Erythroblast (primary cell): ENCODE measurements around the gene BAIAP2.

Source experiments
- DNase-seq, 2 experiments: peaks; one replicate each; lab custom pipeline; 2025; lab: John Stamatoyannopoulos, UW
- GATA1 ChIP-seq: IDR thresholded peaks from 2 replicates; pipeline ENCODE4 v1.6.1; 2011; ENCODE audit warnings: low read depth, mild to moderate bottlenecking, control low read depth, low read length, moderate library complexity
- POLR2A ChIP-seq: IDR thresholded peaks from 2 replicates; pipeline ENCODE4 v1.6.1; 2011; ENCODE audit warnings: mild to moderate bottlenecking, low read length

The BAIAP2 gene

DNA sequence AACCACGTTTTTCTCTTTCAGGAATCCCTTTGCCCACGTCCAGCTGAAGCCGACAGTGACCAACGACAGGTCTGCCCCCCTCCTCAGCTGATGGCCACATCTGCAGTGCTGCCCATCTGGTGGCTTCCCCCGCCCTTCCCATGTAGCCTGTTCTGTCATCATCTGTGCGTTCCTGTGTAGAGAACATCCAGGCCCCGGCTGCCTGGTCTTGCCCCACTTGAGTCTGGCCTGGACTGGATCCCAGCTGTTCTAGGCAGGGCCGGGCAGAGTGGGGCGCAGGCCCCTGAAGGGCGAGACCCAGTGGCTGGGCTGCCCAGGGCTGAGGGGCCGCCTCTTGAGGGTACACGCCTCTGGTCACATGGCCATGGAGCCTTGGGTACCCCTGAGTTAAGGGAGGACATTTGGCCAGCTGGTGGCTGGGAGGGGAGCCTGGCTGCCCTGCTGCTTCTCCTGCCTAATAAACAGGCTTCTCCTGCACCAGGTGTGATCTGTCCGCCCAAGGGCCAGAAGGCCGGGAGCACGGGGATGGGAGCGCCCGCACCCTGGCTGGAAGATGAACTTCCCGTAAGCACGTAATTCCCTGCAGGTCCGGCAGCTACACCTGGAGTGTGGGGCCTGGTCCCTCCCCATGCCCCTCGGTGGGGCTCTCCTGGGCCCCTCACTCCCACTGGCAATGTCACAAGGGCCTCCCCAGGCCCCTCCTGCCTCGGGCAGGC lies 81.0 kb downstream of the BAIAP2 start:
- DNase-seq, result no peak
- TF ChIP-seq POLR2A, result no peak
- no peak for TF ChIP-seq GATA1

DNA sequence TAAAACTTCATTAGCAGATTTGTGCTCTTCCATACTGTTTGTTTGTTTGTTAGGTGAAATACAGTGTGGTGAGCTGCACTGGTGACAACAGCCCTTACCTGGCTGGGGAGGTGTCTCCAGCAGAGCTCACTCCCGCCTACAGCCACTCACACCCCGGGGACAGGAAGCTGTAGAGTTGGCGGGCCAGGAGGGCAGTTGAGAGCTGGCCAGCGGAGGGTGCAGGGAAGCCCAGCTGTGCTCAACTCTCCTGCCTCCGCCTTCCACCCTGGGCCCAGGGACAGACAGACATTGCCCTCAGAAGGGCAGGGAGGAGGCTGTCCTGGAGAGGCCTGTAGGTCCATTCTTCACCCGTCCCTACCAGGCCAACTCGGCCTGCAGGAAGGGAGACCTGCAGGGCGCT lies 81.8 kb downstream of the BAIAP2 start:
- no peak for TF ChIP-seq GATA1
- no peak for TF ChIP-seq POLR2A
- DNase-seq, result no peak

DNA sequence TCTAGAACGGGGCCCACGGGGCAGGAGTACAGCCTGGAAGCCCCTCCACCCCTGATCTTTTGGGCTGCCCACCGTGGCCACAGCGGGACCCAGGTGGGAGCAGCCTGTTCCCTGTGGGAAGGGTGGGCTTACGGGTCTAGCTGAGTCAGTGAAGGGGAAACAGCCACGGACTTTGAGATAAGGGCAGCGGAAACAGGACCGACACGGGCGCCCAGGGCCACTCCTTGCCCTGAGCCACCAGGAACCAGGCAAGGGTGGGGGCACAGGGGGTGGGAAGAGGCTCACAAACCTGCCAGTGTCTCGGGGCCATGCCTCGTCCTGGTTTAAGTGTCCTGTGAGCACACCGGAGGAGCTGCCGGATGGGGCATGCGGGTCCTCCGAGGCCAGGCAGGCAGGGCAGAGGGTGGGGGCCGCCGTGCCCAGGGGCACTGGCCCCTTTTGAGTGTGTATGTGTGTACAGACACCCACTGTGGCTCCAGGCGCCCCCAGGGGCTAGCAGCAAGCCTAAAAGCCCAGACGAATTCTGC lies 82.8 kb downstream of the BAIAP2 start:
- TF ChIP-seq POLR2A (no peak), GATA1 (no peak)
- no peak for DNase-seq

DNA sequence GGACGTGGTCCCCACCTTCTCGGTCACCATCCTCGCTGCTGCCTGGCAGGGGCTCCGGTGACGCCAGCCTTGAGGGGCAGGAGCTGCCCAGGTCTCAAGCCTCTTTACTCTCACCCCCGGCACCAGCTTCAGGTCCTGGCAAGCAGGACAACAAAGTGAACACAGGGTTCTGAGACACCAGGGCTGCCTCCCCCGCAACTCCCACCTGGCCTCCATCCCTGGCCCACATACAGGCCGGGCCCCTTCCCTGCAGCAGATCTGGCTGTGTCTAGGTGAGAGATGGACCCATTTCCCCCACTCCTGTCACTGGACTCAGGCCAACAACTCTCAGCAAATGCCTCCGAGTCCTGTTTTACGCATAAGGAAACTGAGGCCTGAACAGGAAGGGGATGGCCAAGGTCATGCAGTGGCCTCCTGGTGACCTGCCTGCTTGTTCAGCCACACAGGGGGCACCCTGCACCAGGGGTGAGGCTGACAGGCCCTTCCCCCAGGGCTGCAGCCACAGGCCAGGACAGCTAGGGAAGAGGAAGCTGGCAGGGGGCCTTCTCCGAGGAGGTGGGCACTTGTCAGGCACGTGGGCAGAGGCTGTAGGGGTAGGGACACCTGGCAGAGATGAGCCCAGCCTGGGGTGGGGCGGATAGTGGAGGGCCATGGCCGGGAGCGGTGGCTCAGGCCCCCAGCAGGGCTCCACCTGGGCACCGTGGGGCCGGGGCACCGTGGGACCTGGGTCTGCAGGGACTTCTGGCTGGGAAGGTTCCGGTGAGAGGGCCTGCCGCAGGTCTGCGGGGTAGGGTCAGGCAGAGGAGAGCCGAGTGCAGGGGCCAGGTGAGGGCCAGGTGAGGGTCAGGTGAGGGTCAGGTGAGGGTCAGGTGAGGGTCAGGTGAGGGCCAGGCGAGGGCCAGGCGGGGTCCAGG lies 83.6 kb downstream of the BAIAP2 start:
- DNase-seq, result no peak
- no peak for TF ChIP-seq POLR2A
- TF ChIP-seq GATA1, result no peak

DNA sequence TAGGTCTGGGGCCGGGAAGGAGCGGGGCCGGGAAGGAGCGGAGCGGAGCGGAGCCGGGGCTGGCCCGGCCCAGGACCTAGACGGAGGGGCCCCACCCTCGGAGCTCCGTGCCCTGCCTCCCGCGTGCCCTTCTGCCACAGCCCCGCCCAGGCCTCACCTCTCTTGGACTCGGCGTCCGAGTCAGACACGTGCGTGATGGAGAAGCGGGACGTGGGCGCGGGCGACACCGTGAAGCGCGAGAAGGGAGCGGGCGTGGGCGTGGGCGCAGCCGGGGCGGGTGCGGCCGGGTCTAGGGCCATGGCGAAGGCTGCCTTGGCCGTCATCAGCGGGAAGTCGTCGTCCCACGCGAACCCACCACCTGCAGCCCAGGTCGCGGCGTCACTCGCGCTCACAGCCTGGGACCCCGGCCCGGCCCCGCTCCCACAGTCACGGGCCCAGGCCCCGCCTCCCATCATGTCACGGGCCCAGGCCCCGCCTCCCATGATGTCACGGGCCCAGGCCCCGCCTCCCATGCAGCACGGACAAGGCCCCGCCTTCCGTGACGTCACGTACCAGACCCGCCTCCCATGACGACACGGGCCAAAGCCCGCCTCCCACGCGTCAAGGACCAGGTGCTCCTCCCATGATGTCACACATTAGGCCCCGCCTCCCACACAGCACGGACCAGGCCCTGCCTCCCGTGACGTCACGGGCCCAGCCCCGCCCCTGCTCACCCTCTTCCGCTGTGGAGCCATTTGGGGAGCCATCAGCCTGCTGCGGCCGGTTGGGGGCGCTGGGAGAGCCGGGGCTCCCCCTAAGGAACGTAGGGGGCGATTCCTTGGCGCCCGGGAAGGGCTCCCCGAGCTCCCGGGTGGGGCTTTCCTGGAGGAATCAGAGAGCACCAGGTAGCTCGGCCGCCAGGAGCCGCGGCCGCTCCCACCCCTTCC lies 84.5 kb downstream of the BAIAP2 start:
- TF ChIP-seq GATA1 (no peak), POLR2A (no peak)
- peak; percentile 94 to 96 for DNase-seq

DNA sequence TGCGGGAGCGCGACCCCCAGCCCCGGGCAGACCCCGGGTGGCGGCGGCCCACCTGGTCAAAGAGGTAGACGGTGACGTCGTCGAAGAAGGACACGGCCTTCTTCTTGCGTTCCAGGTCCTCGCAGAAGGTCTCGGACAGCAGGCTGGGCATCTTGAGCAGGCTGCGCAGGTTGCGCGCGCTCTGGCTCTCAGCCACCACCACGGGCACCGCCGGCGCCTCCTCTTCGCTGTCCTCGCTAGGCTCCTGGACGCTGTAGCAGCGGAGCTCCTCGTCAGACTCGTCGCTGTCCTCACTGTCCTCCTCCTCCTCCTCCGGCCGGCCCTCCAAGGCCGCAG lies 85.2 kb downstream of the BAIAP2 start:
- TF ChIP-seq GATA1 (no peak), POLR2A (no peak)
- DNase-seq, result no peak

DNA sequence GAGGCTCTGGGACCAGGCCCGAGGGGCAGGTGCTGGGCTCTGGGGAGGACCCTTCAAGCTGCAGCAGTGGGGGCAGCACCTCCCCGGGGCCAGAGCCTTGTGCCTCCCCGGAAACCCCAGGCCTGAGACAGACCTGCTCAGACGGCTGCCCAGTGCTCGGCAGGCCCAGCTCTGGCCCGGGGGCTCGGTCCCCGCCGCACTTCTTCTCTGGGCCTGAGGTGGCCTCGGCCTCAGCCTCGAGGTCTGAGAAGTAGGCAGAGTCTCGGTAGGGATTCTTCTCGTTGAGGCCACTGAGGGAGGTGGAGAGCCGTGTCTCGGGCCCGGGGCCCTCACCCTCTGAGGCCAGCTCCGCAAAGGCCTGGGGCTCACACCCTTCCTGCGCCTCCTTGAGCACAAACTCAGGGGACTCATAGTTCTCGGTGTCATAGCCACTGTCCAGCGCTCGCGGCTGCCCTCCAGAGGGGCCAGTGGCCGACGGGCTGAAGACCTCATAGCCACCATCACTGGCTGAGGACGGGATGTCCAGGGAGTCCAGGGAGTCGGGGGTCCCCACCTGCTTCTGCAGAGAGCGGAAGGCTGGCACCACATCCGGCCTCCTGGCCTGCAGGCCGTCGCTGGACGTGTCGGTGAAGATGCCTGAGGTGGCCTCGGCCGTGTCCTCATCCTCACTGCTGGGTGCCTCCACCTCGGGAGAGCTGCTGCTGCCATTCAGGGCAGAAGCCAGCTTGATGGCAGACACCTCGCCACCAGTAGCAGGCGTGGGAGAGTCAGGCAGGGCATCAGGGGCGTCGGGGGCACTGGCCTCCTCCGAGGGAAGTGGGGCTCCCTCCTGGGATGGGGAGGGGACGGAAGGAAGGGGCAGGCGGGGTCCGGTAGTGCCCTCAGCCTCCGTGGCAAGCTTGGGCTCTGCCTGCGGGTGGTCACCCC lies 86.0 kb downstream of the BAIAP2 start:
- no peak for DNase-seq
- TF ChIP-seq POLR2A (no peak), GATA1 (no peak)

DNA sequence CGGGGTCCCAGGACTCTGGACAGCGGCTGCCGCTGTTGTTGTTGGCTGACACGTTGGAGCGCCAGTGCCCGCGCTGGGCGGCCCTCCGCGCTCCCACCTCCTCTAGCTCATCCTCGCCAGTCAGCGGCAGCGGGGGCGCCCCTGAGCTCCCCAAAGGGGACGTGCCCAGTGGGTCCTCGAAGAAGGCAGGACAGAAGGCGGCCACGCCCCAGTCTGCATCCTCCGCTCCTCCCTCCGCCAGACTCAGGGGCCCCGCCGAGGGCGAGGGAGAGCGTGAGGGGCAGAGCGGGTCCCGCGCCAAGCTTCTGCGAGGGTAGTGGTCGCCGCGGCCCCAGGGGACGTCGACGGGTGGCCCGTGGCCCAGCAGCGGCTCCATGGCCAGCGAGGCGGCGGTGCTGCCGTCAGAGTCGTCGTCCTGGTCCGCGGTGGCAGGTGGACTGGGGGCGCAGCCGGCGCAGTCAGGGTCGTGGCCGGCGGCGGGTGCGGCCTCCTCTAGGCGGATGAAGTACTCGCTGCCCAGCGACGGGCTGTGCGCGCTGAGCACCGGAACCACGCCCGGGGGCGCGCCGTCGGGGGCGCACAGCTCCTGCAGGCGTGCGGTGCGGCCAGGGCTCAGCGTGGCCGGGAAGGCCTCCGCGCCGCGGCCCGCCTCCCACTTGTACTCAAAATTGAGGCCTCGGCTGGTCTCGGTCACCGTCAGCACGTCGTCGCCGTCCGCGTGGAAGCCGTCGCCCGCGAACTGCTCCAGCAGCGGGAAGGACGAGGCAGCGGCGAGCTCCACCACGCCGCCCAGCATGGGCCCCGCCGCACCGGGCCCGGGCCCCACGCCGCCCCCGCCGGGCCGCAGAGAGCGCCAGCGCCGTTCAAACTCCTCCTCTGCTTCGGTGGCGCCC lies 87.1 kb downstream of the BAIAP2 start:
- DNase-seq, result no peak
- TF ChIP-seq GATA1, result no peak
- no peak for TF ChIP-seq POLR2A

DNA sequence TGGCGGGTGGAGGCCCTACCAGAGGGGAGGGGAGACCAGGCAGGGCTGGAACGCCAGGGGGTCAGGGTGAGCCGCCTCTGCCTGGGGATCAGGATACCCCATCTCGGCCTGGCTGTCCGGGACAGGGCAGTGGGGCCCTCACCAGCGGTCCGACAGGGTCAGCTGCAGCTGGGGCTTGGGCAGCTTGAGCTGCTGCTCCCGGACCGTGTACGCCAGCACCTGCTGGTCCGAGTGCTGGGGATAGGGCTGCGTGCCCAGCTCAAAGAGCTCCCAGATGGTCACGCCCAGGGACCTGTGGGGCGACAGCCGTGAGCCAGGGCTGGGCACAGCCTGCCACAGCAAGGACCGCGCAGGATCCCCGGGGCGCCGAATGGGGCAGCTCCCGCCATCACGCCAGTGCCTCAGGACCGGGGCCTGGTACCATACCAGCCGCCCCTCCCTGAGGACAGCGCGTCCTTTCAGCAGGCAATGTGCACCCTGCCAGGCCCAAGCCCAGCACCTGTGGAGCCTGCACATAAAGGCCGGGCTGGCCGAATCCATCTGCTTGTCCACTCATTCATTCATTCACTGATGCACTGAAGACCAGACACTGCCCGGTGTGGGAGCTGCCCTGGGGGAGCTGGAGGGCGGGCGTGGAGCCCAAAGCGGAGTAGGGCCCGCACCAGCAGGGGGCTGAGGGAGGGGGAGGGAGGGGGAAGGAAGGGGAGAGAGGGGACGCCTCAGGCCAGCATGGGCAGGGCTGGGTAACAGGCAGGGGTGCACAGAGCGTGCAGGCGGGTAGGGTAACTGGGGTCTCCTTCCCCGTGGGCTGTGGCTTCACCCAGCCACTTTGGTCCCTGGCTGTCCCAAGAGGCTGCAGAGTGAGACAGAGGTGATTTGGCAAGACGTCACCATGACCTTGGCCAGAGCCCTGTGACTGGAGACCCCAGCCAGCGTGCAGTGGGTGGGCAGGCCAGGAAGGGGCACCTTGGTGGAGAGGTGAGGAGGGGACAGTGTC lies 88.4 kb downstream of the BAIAP2 start:
- TF ChIP-seq GATA1 (no peak), POLR2A (no peak)
- no peak for DNase-seq

DNA sequence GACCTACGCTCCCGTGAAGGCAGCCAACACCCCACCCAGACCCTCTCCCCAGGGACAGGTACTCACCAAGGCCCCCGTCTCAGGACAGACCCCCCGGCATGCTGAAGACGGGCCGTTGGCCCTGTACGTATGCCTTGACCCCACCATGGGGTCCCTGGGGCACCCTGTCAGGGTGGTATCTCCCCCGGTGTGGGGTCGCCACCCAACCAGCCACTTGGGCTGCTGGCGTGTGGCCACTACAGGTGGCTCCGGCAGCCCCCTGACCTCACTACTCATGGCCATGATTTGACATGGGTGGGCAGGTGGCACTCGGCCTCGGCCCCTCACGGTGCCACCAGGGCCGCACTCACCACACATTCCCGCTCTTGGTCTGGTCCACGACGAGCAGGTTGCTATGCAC lies 89.4 kb downstream of the BAIAP2 start:
- DNase-seq, result no peak
- TF ChIP-seq GATA1 (no peak), POLR2A (no peak)

DNA sequence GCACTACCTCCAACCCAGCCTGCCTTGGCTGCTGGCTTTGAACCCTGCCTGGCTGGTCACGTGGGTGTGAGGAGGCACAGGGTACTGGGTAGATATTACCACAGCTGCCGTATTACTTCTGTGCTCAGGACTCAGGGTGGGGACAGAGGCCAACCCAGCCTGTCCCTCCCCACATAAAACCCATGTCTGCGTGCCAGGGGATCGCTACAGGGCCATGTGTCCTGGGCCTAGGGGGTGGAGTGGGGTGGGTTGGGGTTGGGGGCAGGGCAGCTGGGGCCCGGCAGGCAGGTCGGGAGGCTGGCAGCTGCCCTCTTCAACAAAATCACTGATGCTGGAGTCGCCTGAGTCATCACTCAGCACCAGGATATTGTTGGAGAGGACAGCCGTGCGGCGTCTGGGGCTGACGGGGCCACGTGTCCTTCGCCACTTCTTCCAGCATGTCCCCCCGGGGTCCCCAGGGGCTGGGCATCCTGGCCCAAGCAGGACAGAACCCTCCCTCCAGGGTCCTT lies 90.7 kb downstream of the BAIAP2 start:
- DNase-seq, result no peak
- TF ChIP-seq POLR2A (no peak), GATA1 (no peak)
